SKM-1 treated with dmso at 0.1 percent for 144 hours (cell line): ENCODE measurements around the gene DUSP3.

Experiments
- DNase-seq: peaks from one replicate; lab custom pipeline; 2025; ENCODE audit not compliant: unreplicated experiment; lab: John Stamatoyannopoulos, UW

Gene DUSP3

GRCh38 chr17:43778337-43779144 lies at the start of gene DUSP3:
Gene DUSP3, minus strand, starts transcription at chr17:43778977. Its CDS starts 53 bp downstream, at chr17:43778924.
- DNase-seq: peak; percentile 59

GRCh38 chr17:43827596-43827995 lies 48.8 kb upstream of the DUSP3 start:
- DNase-seq: no peak

GRCh38 chr17:43826206-43826605 lies 47.4 kb upstream of the DUSP3 start:
- no peak for DNase-seq

GRCh38 chr17:43825567-43825966 lies 46.8 kb upstream of the DUSP3 start:
- DNase-seq: no peak

- no peak for DNase-seq
These were observed 44.7 kb upstream of the DUSP3 start for GRCh38 chr17:43823350-43824084.

GRCh38 chr17:43822570-43823190 lies 43.9 kb upstream of the DUSP3 start:
- DNase-seq: no peak

GRCh38 chr17:43820759-43821158 lies 42.0 kb upstream of the DUSP3 start:
- DNase-seq: no peak

- DNase-seq: no peak
These were observed 40.2 kb upstream of the DUSP3 start for GRCh38 chr17:43818966-43819365.

GRCh38 chr17:43817826-43818225 lies 39.0 kb upstream of the DUSP3 start:
- DNase-seq: no peak

- no peak for DNase-seq
These were observed 37.9 kb upstream of the DUSP3 start for GRCh38 chr17:43816336-43817320.

GRCh38 chr17:43814714-43815113 lies 35.9 kb upstream of the DUSP3 start:
- no peak for DNase-seq

GRCh38 chr17:43814026-43814425 lies 35.2 kb upstream of the DUSP3 start:
- DNase-seq: no peak

GRCh38 chr17:43813386-43813785 lies 34.6 kb upstream of the DUSP3 start:
- no peak for DNase-seq

- no peak for DNase-seq
These were observed 33.9 kb upstream of the DUSP3 start for GRCh38 chr17:43812396-43813265.

GRCh38 chr17:43810823-43811222 lies 32.0 kb upstream of the DUSP3 start:
- no peak for DNase-seq

- no peak for DNase-seq
These were observed 31.5 kb upstream of the DUSP3 start for GRCh38 chr17:43810226-43810715.

GRCh38 chr17:43809121-43809520 lies 30.3 kb upstream of the DUSP3 start:
- no peak for DNase-seq

GRCh38 chr17:43808076-43808475 lies 29.3 kb upstream of the DUSP3 start:
- no peak for DNase-seq

GRCh38 chr17:43805117-43805516 lies 26.3 kb upstream of the DUSP3 start:
- no peak for DNase-seq

GRCh38 chr17:43803758-43804157 lies 25.0 kb upstream of the DUSP3 start:
- DNase-seq: no peak
